Spinal cord (tissue), 10 donors: Measurements from ENCODE around the gene KIRREL3. TPM values are rescaled to one million over a fixed set of nuclear protein-coding genes. Genes with fewer than 3 reads are reported as not detected.

Source experiments
- DNase-seq, 6 donors: peaks; one replicate each; pipeline versions ENCODE4 v3.0.0 to v3.0.0-alpha.2; 2013 to 2015; ENCODE audit warnings: low spot score in 6 of 6, low read depth in 4 of 6
- H3K27ac ChIP-seq: one replicate; pipeline ENCODE4 v1.5.1; 2013; ENCODE audit warnings: low read depth, low read length, control low read depth
- H3K27me3 ChIP-seq: one replicate; pipeline ENCODE4 v1.6.1; 2013; ENCODE audit warnings: low read length; ENCODE audit not compliant: control insufficient read depth, insufficient read depth
- H3K36me3 ChIP-seq: one replicate; pipeline ENCODE4 v1.6.1; 2013; ENCODE audit warnings: low read length; ENCODE audit not compliant: control insufficient read depth, insufficient read depth
- H3K4me1 ChIP-seq: one replicate; pipeline ENCODE4 v1.6.1; 2013; ENCODE audit warnings: low read length; ENCODE audit not compliant: control insufficient read depth, insufficient read depth
- H3K4me3 ChIP-seq: one replicate; pipeline ENCODE4 v1.5.1; 2013; ENCODE audit warnings: low read depth, low read length, control low read depth
- H3K9me3 ChIP-seq: one replicate; pipeline ENCODE4 v1.6.1; 2013; ENCODE audit warnings: low read length; ENCODE audit not compliant: control insufficient read depth, insufficient read depth
- WGBS: methylation state at CpG from one replicate; pipeline ENCODE4 v1.1.5; 2013; ENCODE audit warnings: missing lambda C conversion rate; ENCODE audit not compliant: insufficient coverage; 5-methylcytosine and 5-hydroxymethylcytosine counted together
- long read RNA-seq, 4 donors: transcript quantifications; one replicate each; lab custom pipeline, GENCODE V29; 2026
- polyA plus RNA-seq, 2 donors: library from polyadenylated mRNA; unstranded; fragments of 120-200 nt; gene quantifications; one replicate each; pipeline ENCODE4 v1.2.1, GENCODE V29; 2013; ENCODE audit not compliant: insufficient read length in 2 of 2
- total RNA-seq, 2 donors: library from RNA; depleted of rRNA in 1 of 2; stranded (reverse); fragments of 120-200 nt in 1 of 2; fragments of >200 nt in 1 of 2; gene quantifications; one replicate each; pipeline versions ENCODE4 v1.2.3 to v1.2.4, GENCODE V29; 2013 to 2014
- donor health status: healthy.

KIRREL3 gene
- total RNA-seq (10 to 100 TPM in 1 of 2 donors, 1 to 10 TPM in 1; 10.0 to 18.7 TPM), polyA plus RNA-seq (10 to 100 TPM; 44.6 to 58.1 TPM)
- long read RNA-seq, donor 1, partial matches to known transcripts: 6 of 6 reads
- long read RNA-seq, donor 1, other reads (novel, unspliced or antisense): 0 of 6 reads
- long read RNA-seq, donor 2: 0 reads
- long read RNA-seq, donor 3: 0 reads
- long read RNA-seq, donor 4: 0 reads

DNA sequence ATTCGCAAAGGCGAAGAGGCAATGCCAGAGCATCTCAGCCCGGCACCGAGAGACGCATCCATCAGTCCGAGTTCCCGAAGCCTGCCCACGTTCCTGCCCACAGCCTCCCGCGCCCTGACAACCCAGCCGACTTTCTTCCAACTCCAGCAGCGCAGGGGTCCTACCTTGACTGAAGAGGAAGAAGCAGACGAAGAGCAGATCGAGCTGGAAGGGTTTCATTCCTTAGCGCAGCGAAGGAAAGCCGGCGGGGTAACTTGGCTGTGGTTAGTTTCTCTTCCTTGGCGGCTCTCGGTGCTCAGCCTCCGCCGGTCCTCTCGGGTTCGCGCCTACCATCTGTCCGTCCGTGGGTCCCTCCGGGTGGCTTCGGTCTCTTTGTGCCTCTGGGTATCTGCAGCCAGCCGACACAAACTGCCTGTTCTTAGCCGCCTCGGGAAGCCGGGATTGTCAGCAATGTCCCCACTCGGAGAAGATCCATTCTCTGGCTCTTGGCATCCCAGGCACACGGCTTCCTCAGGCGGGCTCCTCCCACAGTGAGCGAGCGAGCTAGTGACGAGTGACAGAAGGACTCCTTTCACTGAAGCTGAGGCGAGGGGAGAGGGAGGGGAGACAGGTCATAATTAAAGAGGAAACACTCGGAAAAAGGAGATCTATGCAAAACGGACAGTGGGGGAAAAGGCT lies at the start of gene KIRREL3:
Gene KIRREL3, minus strand, starts transcription at position 480 of the 678 bp plus-strand sequence.
- peaks cover 55% of the 10 kb centered on the region for H3K4me1 ChIP-seq
- under 1% methylated on average over 41 of the region's 42 CpGs for WGBS
- no peaks in the 10 kb centered on the region for H3K36me3 ChIP-seq
- H3K4me3 ChIP-seq: peak within 1 kb of the TSS; percentile 70
- H3K27ac ChIP-seq: peak within 1 kb of the TSS; percentile 21
- H3K9me3 ChIP-seq: no peaks in the 10 kb centered on the region
- H3K27me3 ChIP-seq: peaks cover 17% of the 10 kb centered on the region
- DNase-seq: peak in 5 of 6 donors; percentile 49 to 95 (median 63)

- no peak for DNase-seq
- Histone ChIP-seq H3K4me1 (no peaks in the 10 kb centered on the region), H3K27ac (no peak overlapping the region), H3K36me3 (no peaks in the 10 kb centered on the region), H3K9me3 (no peaks in the 10 kb centered on the region), H3K27me3 (no peaks in the 10 kb centered on the region), H3K4me3 (no peak overlapping the region)
- WGBS: no CpG with 5 or more reads among the region's 1 CpG
Measured at GRCh38 chr11:127050186-127050585, 49.6 kb upstream of the KIRREL3 start.

- Histone ChIP-seq H3K27me3 (no peaks in the 10 kb centered on the region), H3K27ac (no peak overlapping the region), H3K9me3 (no peaks in the 10 kb centered on the region), H3K4me1 (no peaks in the 10 kb centered on the region), H3K4me3 (no peak overlapping the region), H3K36me3 (no peaks in the 10 kb centered on the region)
- 97% methylated on average over 2 of the region's 2 CpGs for WGBS
- DNase-seq: no peak
Measured at GRCh38 chr11:127049486-127049885, 48.9 kb upstream of the KIRREL3 start.

- Histone ChIP-seq H3K9me3 (no peaks in the 10 kb centered on the region), H3K27ac (no peak overlapping the region), H3K36me3 (no peaks in the 10 kb centered on the region), H3K27me3 (no peaks in the 10 kb centered on the region), H3K4me3 (no peak overlapping the region), H3K4me1 (no peaks in the 10 kb centered on the region)
- DNase-seq: no peak
- WGBS: no CpG with 5 or more reads among the region's 1 CpG
Measured at GRCh38 chr11:127044535-127044934, 44.0 kb upstream of the KIRREL3 start.

DNA sequence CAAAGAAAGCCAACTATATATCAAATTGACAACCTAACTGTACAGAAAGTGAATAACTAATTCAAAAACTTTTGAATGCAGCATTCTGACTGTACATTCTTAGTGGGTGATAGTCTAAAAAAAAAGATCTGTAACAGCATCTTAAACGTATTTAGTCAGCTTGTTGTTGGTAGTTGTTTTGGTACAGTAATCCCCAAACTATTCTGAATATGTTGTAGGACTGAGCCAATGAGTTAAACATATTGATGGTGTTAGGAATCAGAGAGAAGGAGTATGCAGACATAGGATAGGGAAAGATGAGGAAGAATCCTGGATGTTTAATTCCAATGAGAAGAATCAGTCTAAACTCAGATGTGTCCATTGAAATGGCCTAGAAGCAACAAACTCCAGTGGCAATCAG lies 41.9 kb upstream of the KIRREL3 start:
- Histone ChIP-seq H3K4me3 (no peak overlapping the region), H3K4me1 (no peaks in the 10 kb centered on the region), H3K27ac (no peak overlapping the region), H3K27me3 (no peaks in the 10 kb centered on the region), H3K9me3 (no peaks in the 10 kb centered on the region), H3K36me3 (no peaks in the 10 kb centered on the region)
- DNase-seq: no peak
- no CpG with 5 or more reads among the region's 1 CpG for WGBS

GRCh38 chr11:127039591-127039990 lies 39.0 kb upstream of the KIRREL3 start:
- no peak for DNase-seq
- no peaks in the 10 kb centered on the region for H3K36me3 ChIP-seq
- no peaks in the 10 kb centered on the region for H3K9me3 ChIP-seq
- no peaks in the 10 kb centered on the region for H3K4me1 ChIP-seq
- WGBS: no CpG with 5 or more reads among the region's 2 CpGs
- no peak overlapping the region for H3K27ac ChIP-seq
- no peak overlapping the region for H3K4me3 ChIP-seq
- H3K27me3 ChIP-seq: no peaks in the 10 kb centered on the region

GRCh38 chr11:127037596-127037995 lies 37.0 kb upstream of the KIRREL3 start:
- peak in 1 of 6 donors; percentile 75 for DNase-seq
- Histone ChIP-seq H3K4me3 (no peak overlapping the region), H3K4me1 (no peaks in the 10 kb centered on the region), H3K27me3 (no peaks in the 10 kb centered on the region), H3K27ac (no peak overlapping the region), H3K36me3 (no peaks in the 10 kb centered on the region), H3K9me3 (no peaks in the 10 kb centered on the region)
- WGBS: 50% methylated on average over 2 of the region's 4 CpGs

GRCh38 chr11:127037001-127037400 lies 36.4 kb upstream of the KIRREL3 start:
- no peaks in the 10 kb centered on the region for H3K4me1 ChIP-seq
- H3K27ac ChIP-seq: no peak overlapping the region
- H3K36me3 ChIP-seq: no peaks in the 10 kb centered on the region
- DNase-seq: no peak
- no peaks in the 10 kb centered on the region for H3K27me3 ChIP-seq
- 46% methylated on average over 1 of the region's 1 CpG for WGBS
- H3K9me3 ChIP-seq: no peaks in the 10 kb centered on the region
- H3K4me3 ChIP-seq: no peak overlapping the region

DNA sequence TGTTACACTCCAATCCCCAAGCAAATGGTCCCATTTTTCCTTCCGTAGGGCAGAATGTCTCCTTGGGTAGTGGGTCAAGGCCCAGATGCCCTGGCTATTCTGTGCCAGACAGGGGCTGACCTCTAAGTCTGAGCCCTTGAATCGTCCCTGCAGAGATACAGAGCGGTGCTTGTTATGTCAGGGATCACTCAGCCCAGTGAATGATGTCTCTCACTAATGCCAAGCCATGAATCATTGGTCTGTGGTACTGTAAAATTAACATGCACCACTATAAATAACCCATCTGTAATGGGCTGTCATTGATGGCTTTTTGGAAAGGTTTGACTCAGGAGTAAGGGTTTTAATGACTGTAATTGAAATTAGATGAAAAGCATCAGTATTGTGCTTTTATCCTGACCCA lies 35.3 kb upstream of the KIRREL3 start:
- H3K27ac ChIP-seq: no peak overlapping the region
- 47% methylated on average over 2 of the region's 3 CpGs for WGBS
- H3K4me1 ChIP-seq: no peaks in the 10 kb centered on the region
- no peaks in the 10 kb centered on the region for H3K36me3 ChIP-seq
- no peaks in the 10 kb centered on the region for H3K27me3 ChIP-seq
- H3K9me3 ChIP-seq: no peaks in the 10 kb centered on the region
- H3K4me3 ChIP-seq: no peak overlapping the region
- no peak for DNase-seq

- Histone ChIP-seq H3K27me3 (no peaks in the 10 kb centered on the region), H3K4me1 (no peaks in the 10 kb centered on the region), H3K9me3 (no peaks in the 10 kb centered on the region), H3K36me3 (no peaks in the 10 kb centered on the region), H3K27ac (no peak overlapping the region), H3K4me3 (no peak overlapping the region)
- no peak for DNase-seq
Measured at GRCh38 chr11:127034973-127035372, 34.4 kb upstream of the KIRREL3 start.
